Kidney glomerular epithelial cell (primary cell): ENCODE results near the gene PMFBP1.

Source experiments
- DNase-seq: peaks from one replicate; lab custom pipeline; 2025; lab: John Stamatoyannopoulos, UW

PMFBP1 gene

GRCh38 chr16:72128701-72129100, 43.3 kb downstream of the PMFBP1 start:
- no peak for DNase-seq

- no peak for DNase-seq
Measured at GRCh38 chr16:72126429-72126765, 45.6 kb downstream of the PMFBP1 start.

GRCh38 chr16:72125635-72126428, 46.1 kb downstream of the PMFBP1 start:
- no peak for DNase-seq

- DNase-seq = peak; percentile 21
Measured at GRCh38 chr16:72124761-72125634, 47.0 kb downstream of the PMFBP1 start.

GRCh38 chr16:72124148-72124547, 47.8 kb downstream of the PMFBP1 start:
- DNase-seq = no peak

- no peak for DNase-seq
Measured at GRCh38 chr16:72123426-72123825, 48.5 kb downstream of the PMFBP1 start.

GRCh38 chr16:72122916-72123315, 49.0 kb downstream of the PMFBP1 start:
- DNase-seq = no peak

GRCh38 chr16:72122308-72122707, 49.6 kb downstream of the PMFBP1 start:
- DNase-seq = no peak

- no peak for DNase-seq
Measured at GRCh38 chr16:72120026-72120425, 51.9 kb downstream of the PMFBP1 start.

GRCh38 chr16:72113616-72113945, 58.4 kb downstream of the PMFBP1 start:
- no peak for DNase-seq

GRCh38 chr16:72112906-72113615, 58.9 kb downstream of the PMFBP1 start:
- no peak for DNase-seq

- DNase-seq = no peak
Measured at GRCh38 chr16:72112452-72112792, 59.5 kb downstream of the PMFBP1 start.

GRCh38 chr16:72111657-72112451, 60.1 kb downstream of the PMFBP1 start:
- DNase-seq = no peak

- no peak for DNase-seq
Measured at GRCh38 chr16:72110662-72111615, 61.0 kb downstream of the PMFBP1 start.

GRCh38 chr16:72109966-72110530, 61.9 kb downstream of the PMFBP1 start:
- no peak for DNase-seq

GRCh38 chr16:72109300-72109699, 62.7 kb downstream of the PMFBP1 start:
- DNase-seq = no peak

- DNase-seq = no peak
Measured at GRCh38 chr16:72108353-72109102, 63.4 kb downstream of the PMFBP1 start.

- no peak for DNase-seq
Measured at GRCh38 chr16:72107371-72107770, 64.6 kb downstream of the PMFBP1 start.

- DNase-seq = no peak
Measured at GRCh38 chr16:72105978-72106377, 66.0 kb downstream of the PMFBP1 start.

- no peak for DNase-seq
Measured at GRCh38 chr16:72104905-72105304, 67.0 kb downstream of the PMFBP1 start.
